Kidney capillary endothelial cell (primary cell): ENCODE results near the gene ZNF280C.
"Not testable (repeated sequence)": the region's sequence is repeated elsewhere in the genome, so short reads cannot be mapped to it uniquely, and the experiment has no call there.

Experiments
- DNase-seq: peaks from one replicate; pipeline ENCODE4 v3.0.0-alpha.2; 2018; ENCODE audit warnings: low spot score

The ZNF280C gene, protein sequence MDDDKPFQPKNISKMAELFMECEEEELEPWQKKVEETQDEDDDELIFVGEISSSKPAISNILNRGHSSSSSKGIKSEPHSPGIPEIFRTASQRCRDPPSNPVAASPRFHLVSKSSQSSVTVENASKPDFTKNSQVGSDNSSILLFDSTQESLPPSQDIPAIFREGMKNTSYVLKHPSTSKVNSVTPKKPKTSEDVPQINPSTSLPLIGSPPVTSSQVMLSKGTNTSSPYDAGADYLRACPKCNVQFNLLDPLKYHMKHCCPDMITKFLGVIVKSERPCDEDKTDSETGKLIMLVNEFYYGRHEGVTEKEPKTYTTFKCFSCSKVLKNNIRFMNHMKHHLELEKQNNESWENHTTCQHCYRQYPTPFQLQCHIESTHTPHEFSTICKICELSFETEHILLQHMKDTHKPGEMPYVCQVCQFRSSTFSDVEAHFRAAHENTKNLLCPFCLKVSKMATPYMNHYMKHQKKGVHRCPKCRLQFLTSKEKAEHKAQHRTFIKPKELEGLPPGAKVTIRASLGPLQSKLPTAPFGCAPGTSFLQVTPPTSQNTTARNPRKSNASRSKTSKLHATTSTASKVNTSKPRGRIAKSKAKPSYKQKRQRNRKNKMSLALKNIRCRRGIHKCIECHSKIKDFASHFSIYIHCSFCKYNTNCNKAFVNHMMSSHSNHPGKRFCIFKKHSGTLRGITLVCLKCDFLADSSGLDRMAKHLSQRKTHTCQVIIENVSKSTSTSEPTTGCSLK

DNA sequence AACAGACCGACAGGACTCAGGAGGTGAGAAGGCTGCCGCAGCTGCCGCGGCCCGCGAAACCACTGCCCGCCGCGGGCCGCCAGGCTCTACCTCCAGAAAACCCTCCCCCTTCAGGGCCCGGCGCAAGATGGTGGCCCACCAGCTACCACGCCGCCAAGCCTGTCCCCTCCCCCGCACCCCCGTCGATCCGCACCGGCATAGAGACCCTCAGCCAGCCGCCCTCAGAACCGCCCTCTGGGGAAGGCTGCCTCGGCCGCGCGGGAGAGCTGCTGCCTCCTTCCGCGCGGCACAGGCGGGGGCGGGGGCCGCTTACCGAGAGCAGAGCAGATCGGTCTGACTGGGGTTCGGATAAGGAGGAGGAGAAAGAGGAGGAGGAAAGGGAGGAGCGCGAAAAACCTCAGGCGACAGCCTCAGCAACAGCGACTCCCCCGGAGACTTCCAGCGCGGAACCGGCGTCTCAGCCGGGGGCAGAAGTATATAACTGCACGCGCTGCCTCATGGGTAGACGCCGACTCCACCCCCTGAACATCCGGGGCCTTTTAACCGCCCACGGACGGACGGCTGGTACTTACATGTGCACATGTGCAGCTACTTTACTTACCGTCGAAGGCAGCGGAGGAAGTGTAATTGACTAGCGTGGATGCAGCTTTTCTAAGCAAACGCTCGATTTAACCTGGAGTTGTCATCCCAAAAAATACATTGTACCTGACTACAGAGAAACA, at the start of gene ZNF280C:
Gene ZNF280C (minus strand): TSS at position 451 of the 722 bp plus-strand sequence. CDS start 8,450 bp downstream, outside the sequence.
- DNase-seq = peak; percentile 63

DNA sequence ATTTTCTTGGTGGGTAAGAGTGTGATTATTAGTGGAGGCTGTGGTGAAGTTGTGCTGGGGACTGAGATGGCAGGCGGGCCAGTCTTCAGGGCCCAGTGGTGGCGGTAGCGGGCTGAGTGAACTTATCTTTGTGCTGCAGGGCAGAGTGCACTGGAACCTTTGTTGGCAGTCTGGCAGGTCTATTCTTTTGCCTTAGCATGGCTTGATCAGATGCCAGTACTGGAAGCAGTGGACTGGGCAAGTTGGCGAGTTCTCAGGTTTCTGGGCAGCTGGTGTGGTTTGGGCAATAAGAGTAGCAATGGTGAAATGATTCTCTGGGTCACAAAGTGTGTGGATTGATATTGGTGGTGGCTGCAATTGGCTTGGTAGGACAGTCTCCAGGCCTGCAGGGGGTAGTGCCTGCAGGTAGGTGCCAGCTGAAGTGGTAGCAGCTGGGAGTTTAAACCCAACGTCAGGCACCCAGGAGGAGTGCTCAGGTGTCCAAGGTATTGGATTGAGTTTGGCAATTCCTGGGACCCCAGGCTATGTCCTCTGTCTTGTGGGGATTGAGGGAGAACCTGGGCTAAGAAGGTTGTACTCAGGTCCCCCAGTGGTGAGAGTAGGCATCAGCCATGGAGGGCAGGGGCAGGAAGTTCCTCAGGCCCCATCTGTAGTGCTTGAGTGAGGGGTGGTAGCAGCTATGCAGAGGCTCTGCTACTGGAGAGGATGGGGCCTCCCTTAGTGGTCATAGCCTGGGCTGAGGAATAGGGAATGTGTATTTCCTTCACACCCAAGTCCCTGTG, 36.1 kb upstream of the ZNF280C start:
- DNase-seq = no peak

GRCh38 chrX:130301977-130302376, 33.3 kb upstream of the ZNF280C start:
- no peak for DNase-seq

DNA sequence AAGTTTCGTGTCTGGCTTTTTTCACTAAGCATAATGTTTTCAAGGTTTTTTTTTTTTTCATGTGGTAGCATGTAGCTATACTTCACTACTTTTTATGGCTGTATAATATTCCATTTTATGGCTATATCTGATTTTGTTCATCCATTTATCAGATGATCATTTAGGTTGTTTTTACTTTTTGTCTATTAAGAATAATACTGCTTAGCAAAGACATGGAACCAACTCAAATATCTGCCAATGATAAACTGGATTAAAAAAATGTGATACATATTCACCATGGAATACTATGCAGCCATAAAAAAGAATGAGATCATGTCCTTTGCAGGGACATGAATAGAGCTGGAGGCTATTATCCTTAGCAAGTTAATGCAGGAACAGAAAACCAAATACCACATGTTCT, 32.7 kb upstream of the ZNF280C start:
- DNase-seq = no peak

DNA sequence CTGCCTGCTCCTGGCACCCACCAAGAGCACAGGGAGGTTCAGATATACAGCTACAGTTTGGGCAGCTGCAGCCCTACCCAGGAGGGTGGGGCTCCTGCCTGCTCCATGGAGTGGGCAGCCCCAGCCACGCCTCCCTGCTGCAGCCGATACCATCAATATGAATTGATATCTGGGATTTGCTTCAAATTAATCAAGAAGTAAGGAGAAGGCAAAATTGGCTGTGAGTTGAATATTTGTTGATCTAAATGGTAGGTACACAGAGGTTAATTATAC, 31.2 kb upstream of the ZNF280C start:
- no peak for DNase-seq

DNA sequence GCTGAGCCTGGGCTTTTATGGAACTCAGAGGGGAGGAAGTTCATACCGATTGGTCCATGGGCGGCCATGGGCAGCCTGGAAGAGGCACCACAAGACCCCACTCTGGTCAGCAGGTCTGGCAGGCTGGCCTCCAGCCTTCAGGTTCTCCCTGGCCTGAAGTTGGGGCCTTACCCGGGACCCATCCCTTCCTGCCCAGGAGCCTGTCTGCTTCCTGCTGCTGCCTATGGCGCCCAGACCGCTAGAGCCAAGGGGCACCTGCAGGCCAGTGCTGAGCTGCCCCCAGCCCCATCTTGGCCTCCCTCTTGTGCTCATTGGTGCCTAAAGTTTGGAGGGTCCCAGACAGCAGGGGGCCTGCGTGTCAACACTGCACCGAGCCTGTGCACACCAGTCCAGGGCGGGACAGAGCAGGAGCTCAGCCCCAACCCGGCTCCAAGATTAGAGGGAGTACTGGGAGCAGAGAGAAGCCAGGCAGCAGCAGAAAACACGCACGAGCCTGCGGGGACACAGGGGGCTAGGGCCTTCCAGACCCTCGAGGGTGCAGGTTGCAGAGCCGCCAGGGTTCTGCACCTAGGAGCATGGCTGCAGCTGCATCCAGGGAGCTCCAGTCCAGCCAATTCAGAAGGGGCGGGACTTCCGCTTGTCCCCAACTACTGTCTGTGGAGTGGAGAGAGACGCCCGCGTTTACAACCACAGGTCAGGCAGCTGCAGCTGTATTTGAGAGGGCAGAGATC, 30.7 kb upstream of the ZNF280C start:
- no peak for DNase-seq

DNA sequence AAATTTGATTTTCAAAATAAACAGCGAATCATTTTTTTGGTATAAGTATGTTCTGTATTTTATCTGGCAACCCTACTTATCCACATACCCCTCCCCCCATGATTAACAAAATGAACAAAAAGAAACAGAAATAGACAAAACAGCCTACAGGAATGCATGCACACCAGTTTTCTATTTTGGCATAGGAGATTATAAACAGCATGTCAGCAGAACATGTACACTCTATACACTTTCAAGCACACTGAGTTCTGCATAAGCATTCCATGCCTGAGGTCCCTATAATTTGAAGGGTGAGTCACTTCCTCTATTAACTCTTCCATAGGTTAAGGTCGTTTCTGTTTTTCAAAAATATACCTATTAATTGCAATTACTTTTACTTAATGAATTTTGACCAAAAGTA, 28.0 kb upstream of the ZNF280C start:
- DNase-seq = no peak

DNA sequence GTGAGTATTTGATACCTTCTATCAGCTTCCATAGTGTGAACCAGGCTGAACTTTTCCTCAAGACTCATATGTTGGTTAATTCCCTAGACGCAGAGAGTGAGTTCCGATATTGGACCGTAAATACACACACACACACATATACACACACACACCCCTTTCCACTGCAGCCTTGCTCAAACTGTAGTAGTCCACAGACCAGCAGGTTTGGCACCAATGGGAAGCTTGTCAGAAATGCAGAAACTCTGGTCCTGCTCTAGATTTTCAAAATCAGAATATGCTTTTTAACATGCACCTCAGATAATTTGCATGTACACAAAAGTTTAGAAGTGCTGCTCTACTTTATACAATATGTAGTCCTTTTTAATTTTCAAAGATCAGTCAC, 27.6 kb upstream of the ZNF280C start:
- DNase-seq = no peak

GRCh38 chrX:130295519-130296296, 27.0 kb upstream of the ZNF280C start:
- no peak for DNase-seq

- no peak for DNase-seq
Observed at GRCh38 chrX:130287071-130287770, 18.5 kb upstream of the ZNF280C start.

- no peak for DNase-seq
Observed at GRCh38 chrX:130285710-130286109, 17.0 kb upstream of the ZNF280C start.

DNA sequence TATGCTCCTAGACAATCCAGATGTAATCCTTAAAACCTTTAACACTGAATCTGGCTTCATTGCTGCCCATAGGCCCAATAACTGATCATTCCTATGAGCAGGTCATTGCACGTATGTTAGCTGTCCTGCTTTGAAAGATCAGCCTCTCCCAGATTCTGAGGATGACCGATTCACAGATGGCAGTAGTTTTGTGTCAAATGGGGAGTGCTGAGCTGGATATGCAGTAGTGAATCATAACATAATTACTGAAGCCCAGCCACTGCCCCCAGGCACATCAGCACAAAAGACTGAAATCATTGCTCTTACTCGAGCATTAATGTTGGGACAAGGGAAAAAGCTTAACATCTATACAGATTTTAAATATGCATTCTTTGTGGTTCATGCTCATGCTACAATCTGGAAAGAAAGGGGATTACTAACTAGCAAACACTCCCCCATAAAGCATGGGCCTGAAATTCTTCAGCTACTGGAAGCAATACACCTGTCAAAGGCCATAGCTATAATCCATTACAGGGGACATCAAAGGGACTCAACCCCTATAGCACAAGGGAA, 16.4 kb upstream of the ZNF280C start:
- DNase-seq = no peak

DNA sequence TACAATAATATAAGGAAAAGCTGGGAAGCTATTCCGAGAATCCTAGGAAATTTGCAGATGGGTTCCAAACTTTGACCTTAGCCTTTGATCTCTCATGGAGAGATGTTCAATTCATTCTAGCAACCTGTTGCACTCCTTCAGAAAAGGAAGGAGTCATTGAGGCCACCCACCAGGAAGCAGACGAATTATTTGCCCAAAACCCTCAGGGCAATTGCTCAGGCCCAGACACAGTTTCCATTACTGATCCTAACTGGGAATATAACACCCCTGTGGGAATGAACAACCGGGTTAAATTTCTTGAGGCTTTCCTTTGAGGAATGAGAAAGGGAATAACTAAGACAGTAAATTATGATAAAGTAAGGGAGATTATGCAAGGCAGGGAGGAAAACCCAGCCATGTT, 13.5 kb upstream of the ZNF280C start:
- DNase-seq = no peak

- DNase-seq = no peak
Observed at GRCh38 chrX:130280901-130281300, 12.2 kb upstream of the ZNF280C start.

DNA sequence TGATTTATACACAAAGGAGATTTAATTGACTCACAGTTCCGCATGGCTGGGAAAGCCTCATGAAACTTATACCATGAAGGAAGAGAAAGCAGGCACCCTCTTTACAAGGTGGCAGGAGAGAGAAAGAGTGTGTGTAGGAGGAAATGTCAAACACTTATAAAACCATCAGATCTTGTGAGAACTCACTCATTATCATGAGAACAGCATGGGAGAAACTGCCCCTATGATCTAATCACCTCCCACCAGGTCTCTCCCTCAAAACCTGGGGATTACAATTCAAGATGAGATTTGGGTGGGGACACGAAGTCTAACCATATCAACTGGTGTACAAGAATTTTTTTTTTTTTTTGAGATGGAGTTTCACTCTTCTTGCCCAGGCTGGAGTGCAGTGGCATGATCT, 3.6 kb upstream of the ZNF280C start:
- not testable (repeated sequence) for DNase-seq

DNA sequence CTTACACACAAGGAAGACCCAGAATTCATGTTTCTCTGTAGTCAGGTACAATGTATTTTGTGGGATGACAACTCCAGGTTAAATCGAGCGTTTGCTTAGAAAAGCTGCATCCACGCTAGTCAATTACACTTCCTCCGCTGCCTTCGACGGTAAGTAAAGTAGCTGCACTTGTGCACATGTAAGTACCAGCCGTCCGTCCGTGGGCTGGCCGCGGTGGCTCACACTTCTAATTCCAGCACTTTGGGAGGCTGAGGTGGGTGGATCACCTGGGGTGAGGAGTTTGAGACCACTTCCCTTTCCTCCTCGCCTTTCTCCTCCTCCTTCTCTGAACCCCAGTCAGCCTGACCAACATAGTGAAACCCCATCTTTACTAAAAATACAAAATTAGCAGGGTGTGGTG, 692 bp upstream of the ZNF280C start:
- DNase-seq = not testable (repeated sequence)

- DNase-seq = peak; percentile 7
Observed at GRCh38 chrX:130267956-130268448, 697 bp downstream of the ZNF280C start.

GRCh38 chrX:130264573-130264972, 4.1 kb downstream of the ZNF280C start:
- DNase-seq = no peak

DNA sequence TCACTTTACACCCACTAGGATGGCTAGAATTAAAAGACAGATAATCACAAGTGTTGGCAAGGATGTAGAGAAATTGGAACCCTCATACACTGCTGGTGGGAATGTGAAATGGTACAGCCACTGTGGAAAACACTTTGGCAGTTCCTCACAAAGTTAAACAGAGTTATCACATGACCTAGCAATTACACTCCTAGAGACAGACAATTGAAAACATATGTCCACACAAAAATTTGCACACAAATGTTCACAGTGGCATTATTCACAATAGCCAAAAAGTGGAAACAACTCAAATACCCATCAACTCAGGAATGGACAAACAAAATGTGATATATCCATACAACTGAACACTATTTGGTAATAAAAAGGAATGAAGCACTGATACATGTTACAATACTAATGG, 5.7 kb downstream of the ZNF280C start:
- no peak for DNase-seq

DNA sequence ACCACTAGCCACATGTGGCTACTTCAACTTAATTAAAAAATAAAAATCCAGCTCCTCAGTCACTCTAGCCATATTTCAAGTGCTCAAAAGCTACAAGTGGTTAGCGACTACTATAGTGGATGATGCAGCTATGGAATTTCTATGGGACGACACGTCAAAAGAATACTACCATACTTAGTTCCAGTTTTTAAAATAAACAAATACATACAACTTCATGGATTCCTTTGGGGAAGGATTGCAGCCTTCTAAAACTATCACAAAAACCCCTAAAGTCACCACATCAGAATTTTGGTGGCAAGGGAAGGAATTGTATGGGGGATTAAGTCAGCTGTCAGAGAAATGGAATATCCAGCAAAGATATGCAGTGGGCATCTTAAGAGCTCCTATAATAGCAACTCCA, 6.5 kb downstream of the ZNF280C start:
- no peak for DNase-seq
